ENCODE results near the gene OSBPL6. TPM values are rescaled to one million over a fixed set of nuclear protein-coding genes. Genes with fewer than 3 reads are reported as not detected.
"Not testable (repeated sequence)": the region's sequence is repeated elsewhere in the genome, so short reads cannot be mapped to it uniquely, and the experiment has no call there.

Gene OSBPL6
- total and polyA plus RNA-seq, 2 donors (not counting 1 experiment from before 2014, with no cell fraction given), result 0.06 TPM; not detected in 1

GRCh38 chr2:178195390-178196166 lies 1.3 kb downstream of the OSBPL6 start:
- Histone ChIP-seq H3K4me3 (ENCODE audit: control extremely low read depth in 1 of 5, extremely low read depth in 1 of 5, insufficient read depth in 1 of 5, low read depth in 2 of 5, low read length in 4 of 5) (peak overlapping the region in 4 of 5 experiments; percentile 15 to 62 (median 52)), H3K27me3 (replicated peaks in 1 of 4; ENCODE audit: control extremely low read depth in 1 of 4, control insufficient read depth in 3 of 4, insufficient read depth in 4 of 4, low read length in 3 of 4) (peaks cover 0 to 42% (median 39%) of the 10 kb centered on the region in 4 experiments), H2AFZ (ENCODE audit: insufficient read depth, low read depth, low read length, poor library complexity, severe bottlenecking) (peak overlapping the region; percentile 71), H3K4me1 (ENCODE audit: control insufficient read depth in 2 of 2, insufficient read depth in 2 of 2, low read length in 2 of 2) (peaks cover 14 to 19% of the 10 kb centered on the region in 2 donors), H3K79me2 (ENCODE audit: control insufficient read depth, insufficient read depth, low read length) (no peaks in the 10 kb centered on the region), H3K9me3 (ENCODE audit: control extremely low read depth in 1 of 3, control insufficient read depth in 2 of 3, insufficient read depth in 1 of 3, low read length in 2 of 3) (no peaks in the 10 kb centered on the region), H3K36me3 (replicated peaks in 1 of 2; ENCODE audit: control extremely low read depth in 1 of 2, control insufficient read depth in 1 of 2, extremely low read depth in 1 of 2, insufficient read depth in 2 of 2, low read length in 1 of 2) (no peaks in the 10 kb centered on the region), H3K9ac (ENCODE audit: low read length) (peak overlapping the region; percentile 61), H3K27ac (ENCODE audit: low read length in 2 of 2) (no peak overlapping the region), H4K20me1 (ENCODE audit: control insufficient read depth, insufficient read depth, low read length, poor library complexity, severe bottlenecking) (no peaks in the 10 kb centered on the region), H3K4me2 (replicated peaks; ENCODE audit: low read depth, low read length, poor library complexity, severe bottlenecking) (peak overlapping the region; percentile 95)
- TF ChIP-seq EZH2 (IDR thresholded peaks at IDR 0.05; ENCODE audit: borderline replicate concordance, insufficient read depth, low read depth, low read length, poor library complexity, severe bottlenecking) (no peak), CTCF (IDR thresholded peaks at IDR 0.05) (no peak)
- Mint-ChIP-seq H3K27me3 (peaks cover 53% of the 10 kb centered on the region), H3K27ac (no peak overlapping the region), H3K4me1 (peaks cover 17% of the 10 kb centered on the region), H3K4me3 (peak overlapping the region; percentile 84), H3K9me3 (ENCODE audit: insufficient read depth) (no peaks in the 10 kb centered on the region)
- WGBS (ENCODE audit: insufficient coverage), result 10% methylated on average over 10 of the region's 14 CpGs
- ATAC-seq (ENCODE audit: low read depth) (no peak), DNase-seq (no peak)
- intact Hi-C loops (cut with micrococcal nuclease), result no loop called here
- ChIA-PET POLR2A (no interaction called here), CTCF (no interaction called here)

GRCh38 chr2:178197791-178198190 lies 3.5 kb downstream of the OSBPL6 start:
- DNase-seq, result no peak
- no peaks in the 10 kb centered on the region for H4K20me1 ChIP-seq (ENCODE audit: control insufficient read depth, insufficient read depth, low read length, poor library complexity, severe bottlenecking)
- ChIA-PET CTCF (no interaction called here), POLR2A (no interaction called here)
- no peak overlapping the region for H2AFZ ChIP-seq (ENCODE audit: insufficient read depth, low read depth, low read length, poor library complexity, severe bottlenecking)
- no peak overlapping the region for H3K4me2 ChIP-seq (replicated peaks; ENCODE audit: low read depth, low read length, poor library complexity, severe bottlenecking)
- H3K27me3 ChIP-seq (replicated peaks in 1 of 4; ENCODE audit: control extremely low read depth in 1 of 4, control insufficient read depth in 3 of 4, insufficient read depth in 4 of 4, low read length in 3 of 4), result peaks cover 0 to 39% (median 36%) of the 10 kb centered on the region in 4 experiments
- intact Hi-C loops (cut with micrococcal nuclease), result no loop called here
- H3K27me3 Mint-ChIP-seq, result peaks cover 44% of the 10 kb centered on the region
- no peak overlapping the region for H3K27ac Mint-ChIP-seq
- no peak overlapping the region for H3K9ac ChIP-seq (ENCODE audit: low read length)
- no peaks in the 10 kb centered on the region for H3K9me3 ChIP-seq (ENCODE audit: control extremely low read depth in 1 of 3, control insufficient read depth in 2 of 3, insufficient read depth in 1 of 3, low read length in 2 of 3)
- no peaks in the 10 kb centered on the region for H3K9me3 Mint-ChIP-seq (ENCODE audit: insufficient read depth)
- TF ChIP-seq CTCF (IDR thresholded peaks at IDR 0.05) (no peak), EZH2 (IDR thresholded peaks at IDR 0.05; ENCODE audit: borderline replicate concordance, insufficient read depth, low read depth, low read length, poor library complexity, severe bottlenecking) (no peak)
- H3K79me2 ChIP-seq (ENCODE audit: control insufficient read depth, insufficient read depth, low read length), result no peaks in the 10 kb centered on the region
- no peak overlapping the region for H3K27ac ChIP-seq (ENCODE audit: low read length in 2 of 2)
- no CpG with 5 or more reads among the region's 1 CpG for WGBS (ENCODE audit: insufficient coverage)
- peaks cover 14 to 19% of the 10 kb centered on the region in 2 donors for H3K4me1 ChIP-seq (ENCODE audit: control insufficient read depth in 2 of 2, insufficient read depth in 2 of 2, low read length in 2 of 2)
- no peak for ATAC-seq (ENCODE audit: low read depth)
- H3K4me3 Mint-ChIP-seq, result no peak overlapping the region
- no peak overlapping the region for H3K4me3 ChIP-seq (ENCODE audit: control extremely low read depth in 1 of 5, extremely low read depth in 1 of 5, insufficient read depth in 1 of 5, low read depth in 2 of 5, low read length in 4 of 5)
- H3K36me3 ChIP-seq (replicated peaks in 1 of 2; ENCODE audit: control extremely low read depth in 1 of 2, control insufficient read depth in 1 of 2, extremely low read depth in 1 of 2, insufficient read depth in 2 of 2, low read length in 1 of 2), result no peaks in the 10 kb centered on the region
- peaks cover 17% of the 10 kb centered on the region for H3K4me1 Mint-ChIP-seq

GRCh38 chr2:178198441-178198840 lies 4.1 kb downstream of the OSBPL6 start:
- POLR2A ChIA-PET, result not testable (repeated sequence)

More at GRCh38 chr2:178198441-178198840, 4.1 kb downstream of the OSBPL6 start:
- H3K4me3 ChIP-seq (ENCODE audit: control extremely low read depth in 1 of 5, extremely low read depth in 1 of 5, insufficient read depth in 1 of 5, low read depth in 2 of 5, low read length in 4 of 5); H3K27ac Mint-ChIP-seq; DNase-seq; H3K79me2 ChIP-seq (ENCODE audit: control insufficient read depth, insufficient read depth, low read length); H2AFZ ChIP-seq (ENCODE audit: insufficient read depth, low read depth, low read length, poor library complexity, severe bottlenecking); H3K9ac ChIP-seq (ENCODE audit: low read length); H3K4me3 Mint-ChIP-seq; H3K4me2 ChIP-seq (replicated peaks; ENCODE audit: low read depth, low read length, poor library complexity, severe bottlenecking); H3K36me3 ChIP-seq (replicated peaks in 1 of 2; ENCODE audit: control extremely low read depth in 1 of 2, control insufficient read depth in 1 of 2, extremely low read depth in 1 of 2, insufficient read depth in 2 of 2, low read length in 1 of 2); ATAC-seq (ENCODE audit: low read depth); intact Hi-C loops (cut with micrococcal nuclease); H3K9me3 ChIP-seq (ENCODE audit: control extremely low read depth in 1 of 3, control insufficient read depth in 2 of 3, insufficient read depth in 1 of 3, low read length in 2 of 3); H3K27ac ChIP-seq (ENCODE audit: low read length in 2 of 2); H3K9me3 Mint-ChIP-seq (ENCODE audit: insufficient read depth); H4K20me1 ChIP-seq (ENCODE audit: control insufficient read depth, insufficient read depth, low read length, poor library complexity, severe bottlenecking); CTCF ChIA-PET: not testable (repeated sequence)
- Histone ChIP-seq H3K27me3 (replicated peaks in 1 of 4; ENCODE audit: control extremely low read depth in 1 of 4, control insufficient read depth in 3 of 4, insufficient read depth in 4 of 4, low read length in 3 of 4) (peaks cover 0 to 35% (median 31%) of the 10 kb centered on the region in 4 experiments), H3K4me1 (ENCODE audit: control insufficient read depth in 2 of 2, insufficient read depth in 2 of 2, low read length in 2 of 2) (peaks cover 14 to 17% of the 10 kb centered on the region in 2 donors)
- peaks cover 13% of the 10 kb centered on the region for H3K4me1 Mint-ChIP-seq
- peaks cover 42% of the 10 kb centered on the region for H3K27me3 Mint-ChIP-seq
- no CpG with 5 or more reads among the region's 4 CpGs for WGBS (ENCODE audit: insufficient coverage)
